Measurements from ENCODE around the gene IGLL5.

IGLL5 gene

DNA sequence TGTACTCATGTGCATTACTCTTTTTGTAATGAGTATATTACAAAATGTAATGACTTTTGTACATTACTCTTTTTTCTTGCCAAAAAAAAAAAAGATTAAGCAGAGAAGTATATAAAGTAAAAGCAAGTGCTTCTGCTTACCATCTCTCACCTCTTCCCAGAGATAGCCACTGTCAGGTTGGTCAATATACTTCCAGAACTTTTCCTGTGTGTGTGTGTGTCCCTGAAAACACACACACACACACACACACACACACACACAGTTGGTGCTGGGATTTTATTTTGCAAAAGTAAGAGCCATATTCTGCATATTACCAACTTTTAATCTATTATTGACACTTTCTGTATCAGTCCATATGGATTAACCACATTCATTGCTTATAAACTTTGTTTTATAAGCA is 2.5 kb downstream of the IGLL5 start:
- no peak overlapping the region for H3K27ac ChIP-seq (ENCODE audit: low read length)
- H3K27me3 ChIP-seq (ENCODE audit: low read depth, low read length): no peaks in the 10 kb centered on the region
- no peaks in the 10 kb centered on the region for H3K36me3 ChIP-seq (ENCODE audit: control insufficient read depth in 1 of 2, insufficient read depth in 2 of 2, low read length in 2 of 2)
- no peaks in the 10 kb centered on the region for H3K9me3 ChIP-seq (ENCODE audit: control insufficient read depth in 1 of 2, low read length in 2 of 2)
- no peaks in the 10 kb centered on the region for H3K4me1 ChIP-seq (ENCODE audit: control insufficient read depth in 1 of 2, insufficient read depth in 2 of 2, low read length in 2 of 2)
- H3K4me3 ChIP-seq (ENCODE audit: low read depth in 1 of 2, low read length in 2 of 2): no peak overlapping the region

DNA sequence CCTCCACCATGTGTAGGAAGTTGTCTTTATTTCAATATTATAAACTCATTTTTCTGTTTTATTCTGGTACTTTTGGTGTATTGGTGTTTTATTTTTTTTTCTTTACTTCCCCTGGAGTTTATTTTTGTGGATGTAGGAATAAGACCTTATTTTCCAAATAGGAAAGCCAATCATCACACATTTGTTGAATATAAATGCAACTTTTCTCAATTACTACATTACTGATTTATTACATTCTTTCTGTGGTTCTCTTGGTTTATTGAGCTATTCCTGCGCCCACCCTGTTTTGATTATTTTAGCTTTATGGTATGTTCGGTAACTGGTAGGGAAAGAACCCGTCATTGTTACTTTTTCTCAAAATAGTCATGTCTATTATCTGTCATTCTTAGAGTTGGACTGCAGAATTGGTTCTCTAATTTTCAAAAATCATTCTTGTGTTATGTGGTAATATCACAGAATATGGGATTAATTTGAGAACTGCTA is 3.6 kb downstream of the IGLL5 start:
- H3K36me3 ChIP-seq (ENCODE audit: control insufficient read depth in 1 of 2, insufficient read depth in 2 of 2, low read length in 2 of 2): no peaks in the 10 kb centered on the region
- H3K27me3 ChIP-seq (ENCODE audit: low read depth, low read length): no peaks in the 10 kb centered on the region
- H3K4me3 ChIP-seq (ENCODE audit: low read depth in 1 of 2, low read length in 2 of 2): no peak overlapping the region
- no peaks in the 10 kb centered on the region for H3K4me1 ChIP-seq (ENCODE audit: control insufficient read depth in 1 of 2, insufficient read depth in 2 of 2, low read length in 2 of 2)
- no peaks in the 10 kb centered on the region for H3K9me3 ChIP-seq (ENCODE audit: control insufficient read depth in 1 of 2, low read length in 2 of 2)
- no peak overlapping the region for H3K27ac ChIP-seq (ENCODE audit: low read length)

DNA sequence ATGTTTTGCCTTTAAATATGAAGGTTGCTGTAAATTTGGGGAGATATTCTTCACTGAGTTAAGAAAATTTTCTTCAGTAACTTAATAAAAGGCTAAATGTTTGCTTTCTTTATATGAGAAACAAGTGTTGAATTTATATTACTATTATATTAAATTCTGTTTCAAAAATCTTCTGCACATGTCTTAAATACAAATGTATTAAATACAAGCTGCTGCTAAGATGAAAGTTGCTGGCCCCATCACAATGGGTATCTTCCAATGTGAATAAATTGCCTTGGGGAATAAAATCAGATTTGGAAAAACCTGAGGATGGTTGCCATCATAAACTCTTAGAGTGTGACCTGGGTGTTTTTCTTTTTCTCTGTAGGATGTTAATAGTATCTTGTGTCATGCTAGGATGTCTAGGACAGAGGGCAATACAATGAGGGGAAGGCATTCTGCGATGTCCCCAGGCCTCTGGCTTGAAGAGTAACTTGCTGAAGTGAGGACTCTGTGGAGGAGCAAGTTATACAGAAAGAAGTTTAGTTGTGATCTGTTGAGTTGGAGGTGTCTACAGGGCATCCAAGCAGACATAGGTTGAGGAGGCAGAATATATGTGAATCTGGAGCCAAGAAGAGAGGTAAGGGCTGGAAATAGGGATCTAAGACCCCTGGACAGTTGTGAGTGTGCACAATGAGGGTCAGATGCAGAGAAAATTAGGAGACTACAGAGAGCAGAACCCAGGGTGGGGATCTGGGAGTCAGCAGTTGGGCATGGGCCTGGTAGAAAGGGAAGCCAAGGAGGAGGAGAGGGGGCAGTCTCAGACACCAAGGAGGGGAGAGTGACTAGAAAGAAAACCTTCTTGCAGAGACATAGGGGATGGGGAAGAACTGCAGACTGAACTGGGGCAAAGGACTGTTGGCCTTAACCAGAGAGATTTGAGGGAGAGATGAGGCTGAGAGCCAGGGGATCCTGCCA is 4.8 kb downstream of the IGLL5 start:
- Histone ChIP-seq H3K27ac (ENCODE audit: low read length) (no peak overlapping the region), H3K27me3 (ENCODE audit: low read depth, low read length) (no peaks in the 10 kb centered on the region), H3K9me3 (ENCODE audit: control insufficient read depth in 1 of 2, low read length in 2 of 2) (no peaks in the 10 kb centered on the region), H3K4me1 (ENCODE audit: control insufficient read depth in 1 of 2, insufficient read depth in 2 of 2, low read length in 2 of 2) (no peaks in the 10 kb centered on the region), H3K4me3 (ENCODE audit: low read depth in 1 of 2, low read length in 2 of 2) (no peak overlapping the region), H3K36me3 (ENCODE audit: control insufficient read depth in 1 of 2, insufficient read depth in 2 of 2, low read length in 2 of 2) (no peaks in the 10 kb centered on the region)

DNA sequence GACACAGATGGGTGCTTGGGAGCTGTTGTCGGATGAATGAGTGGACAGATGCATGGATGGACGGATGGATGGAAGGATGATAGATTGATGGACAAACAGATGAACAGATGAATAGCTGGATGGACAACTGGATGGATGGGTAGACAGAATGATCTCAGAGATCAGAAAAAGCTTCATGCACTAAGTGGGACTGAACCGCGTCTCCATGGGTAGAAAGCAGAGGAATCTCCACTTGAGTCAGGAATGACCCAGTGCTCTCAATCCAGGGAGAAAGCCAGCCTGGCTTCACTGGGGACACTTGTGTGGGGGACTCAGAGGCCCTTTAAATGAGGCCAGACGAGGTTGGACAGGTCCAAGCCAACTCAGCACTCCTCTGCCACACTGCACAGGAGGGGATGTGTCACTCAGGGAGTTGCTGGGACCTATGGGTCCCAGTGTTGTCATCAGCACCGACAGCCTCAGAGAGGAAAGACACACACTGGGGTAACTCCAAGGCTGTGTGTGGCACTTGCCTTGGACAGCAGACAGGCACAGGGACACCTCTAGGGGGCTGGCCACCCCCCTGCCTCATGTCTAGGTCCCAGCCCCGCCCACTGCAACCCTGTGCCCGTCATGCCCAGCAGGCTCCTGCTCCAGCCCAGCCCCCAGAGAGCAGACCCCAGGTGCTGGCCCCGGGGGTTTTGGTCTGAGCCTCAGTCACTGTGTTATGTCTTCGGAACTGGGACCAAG is 5.6 kb downstream of the IGLL5 start:
- H3K27ac ChIP-seq (ENCODE audit: low read length): no peak overlapping the region
- no peaks in the 10 kb centered on the region for H3K27me3 ChIP-seq (ENCODE audit: low read depth, low read length)
- no peaks in the 10 kb centered on the region for H3K36me3 ChIP-seq (ENCODE audit: control insufficient read depth in 1 of 2, insufficient read depth in 2 of 2, low read length in 2 of 2)
- no peaks in the 10 kb centered on the region for H3K4me1 ChIP-seq (ENCODE audit: control insufficient read depth in 1 of 2, insufficient read depth in 2 of 2, low read length in 2 of 2)
- H3K9me3 ChIP-seq (ENCODE audit: control insufficient read depth in 1 of 2, low read length in 2 of 2): no peaks in the 10 kb centered on the region
- H3K4me3 ChIP-seq (ENCODE audit: low read depth in 1 of 2, low read length in 2 of 2): no peak overlapping the region

DNA sequence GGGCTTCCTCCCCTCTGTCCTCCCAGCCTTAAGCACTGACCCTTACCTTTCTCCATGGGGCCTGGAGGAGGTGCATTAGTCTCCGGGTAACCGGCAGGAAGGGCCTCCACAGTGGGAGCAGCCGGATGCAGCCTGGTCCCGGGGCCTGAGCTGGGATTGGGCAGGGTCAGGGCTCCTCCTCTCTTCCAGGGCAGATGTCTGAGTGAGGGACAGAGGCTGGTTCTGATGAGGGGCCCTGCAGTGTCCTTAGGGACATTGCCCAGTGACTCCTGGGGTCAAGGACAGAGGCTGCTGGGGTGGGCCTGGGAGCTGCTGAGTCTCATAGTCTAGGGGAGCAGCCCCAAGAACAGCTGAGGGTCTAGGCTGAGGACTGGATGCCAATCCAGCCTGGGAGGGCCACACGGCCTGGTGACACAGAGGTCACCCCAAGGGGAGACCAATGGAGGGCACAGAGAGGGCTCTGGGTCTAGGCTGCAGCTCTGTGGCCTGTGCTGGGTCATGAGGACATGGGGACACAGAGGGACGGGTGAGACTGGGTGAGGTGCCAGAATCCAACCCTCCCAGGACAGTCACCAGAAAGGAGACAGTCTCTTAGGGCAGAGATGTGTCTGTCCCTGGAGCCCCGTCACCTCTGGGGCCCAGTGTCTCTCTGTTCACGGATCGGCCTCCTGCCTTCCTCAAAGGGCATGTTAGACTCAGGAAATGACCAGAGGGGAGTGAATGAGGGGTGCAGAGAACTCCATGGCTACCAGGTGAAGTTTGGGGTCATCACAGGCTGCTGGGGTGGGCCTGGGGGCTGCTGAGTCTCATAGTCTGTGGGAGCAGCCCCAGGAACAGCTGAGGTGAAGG is 6.5 kb downstream of the IGLL5 start:
- Histone ChIP-seq H3K27ac (ENCODE audit: low read length) (no peak overlapping the region), H3K27me3 (ENCODE audit: low read depth, low read length) (no peaks in the 10 kb centered on the region), H3K36me3 (ENCODE audit: control insufficient read depth in 1 of 2, insufficient read depth in 2 of 2, low read length in 2 of 2) (no peaks in the 10 kb centered on the region), H3K4me3 (ENCODE audit: low read depth in 1 of 2, low read length in 2 of 2) (no peak overlapping the region), H3K9me3 (ENCODE audit: control insufficient read depth in 1 of 2, low read length in 2 of 2) (no peaks in the 10 kb centered on the region), H3K4me1 (ENCODE audit: control insufficient read depth in 1 of 2, insufficient read depth in 2 of 2, low read length in 2 of 2) (no peaks in the 10 kb centered on the region)

DNA sequence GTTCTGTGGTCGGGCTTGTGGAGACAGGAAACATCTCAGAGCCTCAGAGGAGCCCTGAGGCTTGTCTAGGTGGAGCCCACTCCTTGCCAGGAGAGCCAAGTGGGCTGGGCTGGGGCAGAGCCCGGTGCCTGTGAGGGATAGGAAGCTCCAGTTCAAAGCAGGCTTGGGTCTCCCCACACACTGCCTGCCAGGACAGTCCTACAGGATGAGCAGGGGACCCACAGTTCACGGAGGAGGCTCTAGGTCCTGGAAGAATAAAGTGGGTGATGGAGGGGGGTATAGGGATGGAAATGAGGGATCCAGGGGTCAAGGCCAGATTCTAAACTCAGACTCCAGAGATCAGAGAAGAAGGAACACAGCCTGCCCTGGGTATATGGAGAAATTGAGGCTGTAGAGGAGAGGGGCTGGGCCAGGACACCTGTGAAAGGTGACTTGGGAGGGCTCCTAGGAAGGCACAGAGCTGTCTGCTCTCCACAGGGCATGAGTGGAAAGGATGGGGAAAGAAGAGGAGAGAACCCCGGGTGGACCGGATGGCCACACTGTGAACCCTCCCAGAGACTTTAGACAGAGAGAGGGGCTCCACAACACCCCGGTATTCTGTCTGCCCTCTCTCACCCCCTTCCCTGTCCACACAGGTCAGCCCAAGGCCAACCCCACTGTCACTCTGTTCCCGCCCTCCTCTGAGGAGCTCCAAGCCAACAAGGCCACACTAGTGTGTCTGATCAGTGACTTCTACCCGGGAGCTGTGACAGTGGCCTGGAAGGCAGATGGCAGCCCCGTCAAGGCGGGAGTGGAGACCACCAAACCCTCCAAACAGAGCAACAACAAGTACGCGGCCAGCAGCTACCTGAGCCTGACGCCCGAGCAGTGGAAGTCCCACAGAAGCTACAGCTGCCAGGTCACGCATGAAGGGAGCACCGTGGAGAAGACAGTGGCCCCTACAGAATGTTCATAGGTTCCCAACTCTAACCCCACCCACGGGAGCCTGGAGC is 7.4 kb downstream of the IGLL5 start:
- no peak overlapping the region for H3K4me3 ChIP-seq (ENCODE audit: low read depth in 1 of 2, low read length in 2 of 2)
- H3K9me3 ChIP-seq (ENCODE audit: control insufficient read depth in 1 of 2, low read length in 2 of 2): no peaks in the 10 kb centered on the region
- H3K4me1 ChIP-seq (ENCODE audit: control insufficient read depth in 1 of 2, insufficient read depth in 2 of 2, low read length in 2 of 2): no peaks in the 10 kb centered on the region
- H3K27ac ChIP-seq (ENCODE audit: low read length): no peak overlapping the region
- no peaks in the 10 kb centered on the region for H3K36me3 ChIP-seq (ENCODE audit: control insufficient read depth in 1 of 2, insufficient read depth in 2 of 2, low read length in 2 of 2)
- H3K27me3 ChIP-seq (ENCODE audit: low read depth, low read length): no peaks in the 10 kb centered on the region

DNA sequence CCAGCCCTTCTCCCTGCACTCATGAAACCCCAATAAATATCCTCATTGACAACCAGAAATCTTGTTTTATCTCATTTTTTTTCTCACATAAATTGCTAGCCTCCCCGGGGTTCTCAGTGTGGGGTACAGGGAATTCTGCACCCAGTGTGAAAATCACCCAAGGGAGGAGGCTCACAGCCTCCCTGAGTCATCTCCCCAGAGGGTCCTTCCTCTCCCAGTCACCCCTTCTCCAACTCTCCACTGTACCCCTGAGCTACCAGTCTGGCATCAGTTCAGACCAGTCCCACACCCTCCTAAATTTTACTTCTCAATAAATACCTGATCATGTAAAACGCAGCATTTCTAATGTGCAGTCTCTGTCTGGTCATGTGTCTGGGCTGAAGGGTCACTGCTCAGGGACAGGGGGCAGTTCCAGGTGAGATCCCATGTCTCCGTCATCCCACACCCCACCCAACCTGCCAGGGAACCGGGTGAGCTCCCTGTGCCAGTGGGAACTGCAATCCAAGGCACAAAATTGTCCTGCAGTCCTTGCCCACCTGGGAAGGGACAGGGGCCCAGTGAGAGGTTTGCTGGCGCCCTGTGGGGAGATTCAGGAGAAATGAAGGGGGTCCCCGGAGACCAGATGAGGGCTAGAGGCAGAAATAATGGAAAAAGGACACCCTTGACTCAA is 8.3 kb downstream of the IGLL5 start:
- Histone ChIP-seq H3K4me3 (ENCODE audit: low read depth in 1 of 2, low read length in 2 of 2) (no peak overlapping the region), H3K27me3 (ENCODE audit: low read depth, low read length) (no peaks in the 10 kb centered on the region), H3K36me3 (ENCODE audit: control insufficient read depth in 1 of 2, insufficient read depth in 2 of 2, low read length in 2 of 2) (no peaks in the 10 kb centered on the region), H3K4me1 (ENCODE audit: control insufficient read depth in 1 of 2, insufficient read depth in 2 of 2, low read length in 2 of 2) (no peaks in the 10 kb centered on the region), H3K27ac (ENCODE audit: low read length) (no peak overlapping the region), H3K9me3 (ENCODE audit: control insufficient read depth in 1 of 2, low read length in 2 of 2) (no peaks in the 10 kb centered on the region)

DNA sequence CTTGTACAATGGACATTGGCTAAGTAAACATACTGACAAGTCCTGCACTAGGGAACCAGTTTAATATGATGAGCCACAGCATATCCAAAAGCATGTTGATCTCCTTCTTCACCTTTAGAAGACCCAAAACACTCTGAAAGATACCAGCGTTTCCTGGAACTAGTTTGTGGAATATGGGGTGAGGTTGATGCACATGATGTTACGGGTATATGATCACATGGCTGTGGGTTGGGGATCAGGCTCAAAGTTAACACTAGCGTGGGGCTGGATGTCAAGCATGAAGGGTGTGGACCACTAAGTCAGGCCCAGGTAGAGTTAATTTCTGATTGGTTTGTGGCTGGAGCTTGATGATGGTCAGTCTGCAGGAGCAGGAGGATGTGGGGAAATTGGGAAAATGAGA is 9.0 kb downstream of the IGLL5 start:
- H3K27me3 ChIP-seq (ENCODE audit: low read depth, low read length): no peaks in the 10 kb centered on the region
- H3K9me3 ChIP-seq (ENCODE audit: control insufficient read depth in 1 of 2, low read length in 2 of 2): no peaks in the 10 kb centered on the region
- H3K36me3 ChIP-seq (ENCODE audit: control insufficient read depth in 1 of 2, insufficient read depth in 2 of 2, low read length in 2 of 2): no peaks in the 10 kb centered on the region
- H3K27ac ChIP-seq (ENCODE audit: low read length): no peak overlapping the region
- H3K4me3 ChIP-seq (ENCODE audit: low read depth in 1 of 2, low read length in 2 of 2): no peak overlapping the region
- H3K4me1 ChIP-seq (ENCODE audit: control insufficient read depth in 1 of 2, insufficient read depth in 2 of 2, low read length in 2 of 2): no peaks in the 10 kb centered on the region

DNA sequence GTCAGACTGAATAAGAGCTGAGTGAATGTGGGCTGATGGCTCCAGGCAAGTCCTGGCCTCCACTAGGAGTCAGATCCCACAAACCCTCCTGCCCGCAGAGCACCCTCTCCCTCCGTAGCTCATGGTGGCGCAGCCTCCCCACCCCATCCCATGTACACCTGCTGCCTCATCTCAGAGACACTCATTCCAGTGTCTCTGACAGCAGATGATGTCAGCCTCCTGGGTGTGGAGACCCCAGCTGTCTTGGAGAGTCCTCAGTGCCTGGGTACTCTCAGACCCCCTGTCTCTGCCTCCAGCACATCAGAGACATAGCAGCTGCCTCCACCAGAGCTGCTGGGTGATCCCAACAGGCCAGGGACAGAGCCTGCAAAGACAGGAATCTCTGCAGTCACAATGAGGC is 9.5 kb downstream of the IGLL5 start:
- no peak overlapping the region for H3K27ac ChIP-seq (ENCODE audit: low read length)
- H3K36me3 ChIP-seq (ENCODE audit: control insufficient read depth in 1 of 2, insufficient read depth in 2 of 2, low read length in 2 of 2): no peaks in the 10 kb centered on the region
- no peaks in the 10 kb centered on the region for H3K27me3 ChIP-seq (ENCODE audit: low read depth, low read length)
- no peaks in the 10 kb centered on the region for H3K9me3 ChIP-seq (ENCODE audit: control insufficient read depth in 1 of 2, low read length in 2 of 2)
- H3K4me1 ChIP-seq (ENCODE audit: control insufficient read depth in 1 of 2, insufficient read depth in 2 of 2, low read length in 2 of 2): no peaks in the 10 kb centered on the region
- H3K4me3 ChIP-seq (ENCODE audit: low read depth in 1 of 2, low read length in 2 of 2): no peak overlapping the region

DNA sequence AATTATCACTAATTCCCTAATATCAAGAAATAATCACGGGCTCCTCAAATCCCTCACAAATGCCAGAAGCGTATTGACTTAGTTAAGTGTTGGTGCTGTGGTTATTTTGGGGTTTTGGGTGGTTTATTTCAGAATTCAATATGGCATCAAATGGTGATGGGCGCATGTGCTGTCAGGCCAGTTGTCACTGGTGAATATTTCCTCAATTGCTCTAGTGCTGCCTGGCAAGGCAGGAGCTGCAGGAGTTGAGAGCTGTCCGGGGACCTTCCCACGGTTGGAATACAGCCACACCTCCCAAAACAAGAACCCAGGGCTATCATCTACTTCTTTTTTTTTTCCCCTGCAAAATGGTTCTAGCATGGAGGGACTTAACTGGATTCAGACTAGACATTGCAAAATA is 10.3 kb downstream of the IGLL5 start:
- Histone ChIP-seq H3K4me1 (ENCODE audit: control insufficient read depth in 1 of 2, insufficient read depth in 2 of 2, low read length in 2 of 2) (no peaks in the 10 kb centered on the region), H3K27ac (ENCODE audit: low read length) (no peak overlapping the region), H3K27me3 (ENCODE audit: low read depth, low read length) (no peaks in the 10 kb centered on the region), H3K9me3 (ENCODE audit: control insufficient read depth in 1 of 2, low read length in 2 of 2) (no peaks in the 10 kb centered on the region), H3K36me3 (ENCODE audit: control insufficient read depth in 1 of 2, insufficient read depth in 2 of 2, low read length in 2 of 2) (no peaks in the 10 kb centered on the region), H3K4me3 (ENCODE audit: low read depth in 1 of 2, low read length in 2 of 2) (no peak overlapping the region)
